T1000 (cell line): ENCODE measurements around the gene GMDS.

ENCODE experiments used
- DNase-seq: peaks from one replicate; lab custom pipeline; 2025; ENCODE audit warnings: mixed read lengths; lab: John Stamatoyannopoulos, UW

Gene GMDS

DNA sequence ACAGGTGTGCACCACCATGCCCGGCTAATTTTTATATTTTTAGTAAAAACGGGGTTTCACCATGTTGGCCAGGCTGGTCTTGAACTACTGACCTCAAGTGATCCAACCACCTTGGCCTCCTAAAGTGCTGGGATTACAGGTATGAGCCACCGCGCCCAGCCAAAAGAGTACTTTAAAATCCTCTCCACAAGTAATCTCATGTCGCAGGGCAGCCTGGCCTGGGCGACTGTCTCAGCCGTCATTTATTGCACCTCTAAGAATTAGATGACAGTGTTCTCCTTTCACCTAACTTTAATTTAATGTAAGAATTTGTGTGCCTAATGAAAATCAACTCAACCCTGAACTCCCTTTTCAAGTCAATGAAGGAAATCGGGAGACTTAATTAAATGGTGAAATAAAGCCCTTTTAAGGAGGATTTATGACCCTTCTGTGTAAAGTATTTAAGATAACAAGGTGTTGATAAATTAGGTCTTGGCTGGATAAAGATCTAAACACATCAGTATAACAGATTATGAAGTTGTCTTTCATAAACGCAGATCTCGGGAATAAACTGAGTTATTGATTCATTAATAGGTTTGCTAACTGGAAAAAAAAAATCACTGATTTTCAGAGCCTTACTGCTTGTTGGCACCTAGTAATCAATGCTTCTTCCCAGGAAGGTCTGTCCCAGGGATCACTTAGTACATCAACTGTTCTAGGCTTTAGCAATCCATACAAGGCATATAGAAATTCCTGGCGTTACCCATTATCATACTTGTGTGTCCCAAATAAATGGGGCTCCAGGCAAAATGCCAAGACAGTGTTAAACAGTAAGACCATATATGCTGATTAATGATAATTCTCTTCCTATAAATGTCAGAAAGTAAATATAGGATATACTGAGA is 209.3 kb downstream of the GMDS start:
- DNase-seq: no peak

DNA sequence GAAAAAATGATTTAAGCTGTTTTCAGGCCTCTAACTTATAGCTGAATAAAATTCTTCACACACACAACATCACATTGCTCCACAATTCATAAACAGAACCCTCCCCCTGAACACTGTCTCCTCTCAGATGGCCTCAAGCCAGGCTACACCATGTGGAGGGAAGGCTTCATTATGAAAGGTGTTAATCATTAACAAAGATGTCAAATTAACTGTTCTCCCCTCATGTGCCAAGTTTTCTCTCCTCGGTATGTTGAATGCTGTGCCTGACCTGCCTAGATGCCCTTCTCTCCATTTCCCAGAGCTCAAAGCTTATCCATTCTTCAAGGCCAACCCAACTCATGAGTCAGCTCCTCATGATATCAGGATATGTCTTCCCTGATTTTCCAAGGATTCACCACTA is 210.4 kb downstream of the GMDS start:
- DNase-seq: no peak

DNA sequence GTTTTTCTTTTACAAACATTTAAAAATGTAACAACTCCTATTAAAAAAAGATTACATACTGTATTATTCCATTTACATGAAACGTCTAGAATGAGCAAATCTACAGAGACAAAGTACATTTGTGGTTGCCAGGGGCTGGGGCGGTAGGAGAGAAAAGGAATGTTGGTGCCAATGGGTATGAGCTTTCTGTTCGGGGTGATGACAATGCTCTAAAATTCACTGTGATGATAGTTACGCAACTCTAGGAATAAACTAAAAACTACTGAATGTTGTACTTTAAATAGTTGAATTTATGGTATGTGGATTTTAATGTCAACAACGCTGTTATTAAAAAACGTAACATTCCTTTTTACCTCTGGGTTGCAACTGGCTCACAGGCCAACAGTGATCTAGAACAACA is 211.1 kb downstream of the GMDS start:
- DNase-seq: no peak

- DNase-seq: no peak
Measured at GRCh38 chr6:2033544-2033943, 211.9 kb downstream of the GMDS start.

DNA sequence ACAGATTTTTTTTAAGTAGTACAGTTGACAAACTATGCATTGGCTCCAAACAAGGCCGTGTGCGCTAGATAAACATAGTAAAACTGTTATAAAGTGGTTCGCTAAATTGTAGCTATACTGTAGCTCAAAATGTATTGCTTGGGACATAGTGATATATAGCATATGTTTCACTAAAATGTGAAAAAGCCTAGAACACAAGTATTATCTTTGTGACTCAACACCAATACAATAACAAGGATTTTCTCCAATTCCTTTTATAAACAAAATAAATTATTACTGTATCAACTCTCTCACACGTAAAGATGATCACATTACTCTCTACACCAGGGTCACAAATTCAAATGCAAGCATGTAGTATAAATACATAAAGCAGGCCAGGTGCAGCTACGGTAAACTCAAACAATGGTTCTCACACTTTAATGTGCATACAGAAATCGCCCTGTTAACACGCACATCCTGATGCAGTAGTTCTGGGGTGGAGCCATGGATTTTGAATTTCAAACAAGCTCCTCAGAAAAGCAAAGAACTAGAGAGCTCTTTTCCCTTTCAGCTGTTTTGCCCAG is 214.6 kb downstream of the GMDS start:
- no peak for DNase-seq

- no peak for DNase-seq
Measured at GRCh38 chr6:2029952-2030351, 215.5 kb downstream of the GMDS start.

GRCh38 chr6:2029130-2029794 is 216.1 kb downstream of the GMDS start:
- no peak for DNase-seq

- no peak for DNase-seq
Measured at GRCh38 chr6:2028457-2029038, 216.9 kb downstream of the GMDS start.

GRCh38 chr6:2026133-2026532 is 219.3 kb downstream of the GMDS start:
- no peak for DNase-seq

GRCh38 chr6:2021713-2022125 is 223.7 kb downstream of the GMDS start:
- no peak for DNase-seq

DNA sequence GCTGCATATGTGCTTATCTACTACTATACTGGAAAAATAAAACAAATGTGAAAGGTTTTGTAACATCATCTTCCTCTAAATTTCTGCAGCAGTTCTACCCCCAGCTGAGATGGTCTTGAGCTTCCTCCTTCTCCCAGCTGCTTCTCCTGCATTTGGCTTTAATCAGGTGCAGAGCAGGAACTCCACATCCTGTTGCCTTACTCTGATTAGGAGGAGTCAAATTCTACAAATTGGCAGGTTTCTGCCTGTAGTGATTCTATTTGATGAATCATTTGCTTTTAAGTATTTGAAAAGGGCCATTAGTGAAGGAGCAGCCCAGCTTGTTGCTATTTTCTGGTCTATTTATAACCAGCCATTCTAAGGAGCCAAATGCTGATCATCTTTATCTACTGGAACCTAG is 224.5 kb downstream of the GMDS start:
- no peak for DNase-seq

- no peak for DNase-seq
Measured at GRCh38 chr6:2019051-2019450, 226.4 kb downstream of the GMDS start.

DNA sequence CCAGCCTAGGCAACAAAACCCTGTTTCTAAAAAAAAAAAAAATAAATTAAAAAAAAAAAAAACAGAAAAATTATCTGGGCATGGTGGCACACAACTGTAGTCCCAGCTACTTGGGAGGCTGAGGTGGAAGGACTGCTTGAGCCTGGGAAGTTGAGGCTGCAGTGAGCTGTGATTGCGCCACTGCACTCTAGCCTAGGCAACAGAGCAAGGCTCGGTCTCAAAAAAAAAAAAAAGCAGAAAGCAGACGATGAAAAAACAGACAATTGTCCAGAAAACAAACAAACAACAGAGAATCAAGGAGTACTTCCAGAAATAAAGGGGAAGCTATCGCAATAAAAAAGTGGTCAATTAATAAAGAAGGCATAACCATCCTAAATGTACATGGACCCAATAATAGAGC is 229.4 kb downstream of the GMDS start:
- DNase-seq: no peak

GRCh38 chr6:2008383-2008976 is 236.9 kb downstream of the GMDS start:
- no peak for DNase-seq

- no peak for DNase-seq
Measured at GRCh38 chr6:2007165-2007564, 238.2 kb downstream of the GMDS start.

GRCh38 chr6:2004888-2005287 is 240.5 kb downstream of the GMDS start:
- DNase-seq: no peak

GRCh38 chr6:2000962-2001361 is 244.4 kb downstream of the GMDS start:
- DNase-seq: no peak

- no peak for DNase-seq
Measured at GRCh38 chr6:1997702-1998101, 247.7 kb downstream of the GMDS start.

- DNase-seq: no peak
Measured at GRCh38 chr6:1995636-1996035, 249.8 kb downstream of the GMDS start.

DNA sequence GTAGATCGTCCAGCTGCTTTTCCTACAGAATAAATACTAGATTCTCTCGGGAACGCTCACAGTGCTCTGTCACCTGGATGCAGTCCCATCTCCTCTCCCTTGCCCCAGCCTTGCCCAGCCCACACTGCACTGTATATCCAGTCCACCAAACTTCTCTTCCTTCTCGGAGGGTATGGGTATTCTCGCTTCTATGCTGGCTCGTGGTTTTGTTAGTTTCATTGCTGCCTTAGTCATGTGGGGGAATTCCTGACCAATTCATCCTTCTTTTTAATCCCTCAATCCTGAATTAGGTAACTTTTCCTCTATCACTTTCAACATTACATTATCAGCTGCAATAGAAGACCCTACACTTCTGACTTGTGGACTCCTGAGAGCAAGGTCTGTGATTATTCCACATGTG is 252.4 kb downstream of the GMDS start:
- DNase-seq: peak; percentile 12

DNA sequence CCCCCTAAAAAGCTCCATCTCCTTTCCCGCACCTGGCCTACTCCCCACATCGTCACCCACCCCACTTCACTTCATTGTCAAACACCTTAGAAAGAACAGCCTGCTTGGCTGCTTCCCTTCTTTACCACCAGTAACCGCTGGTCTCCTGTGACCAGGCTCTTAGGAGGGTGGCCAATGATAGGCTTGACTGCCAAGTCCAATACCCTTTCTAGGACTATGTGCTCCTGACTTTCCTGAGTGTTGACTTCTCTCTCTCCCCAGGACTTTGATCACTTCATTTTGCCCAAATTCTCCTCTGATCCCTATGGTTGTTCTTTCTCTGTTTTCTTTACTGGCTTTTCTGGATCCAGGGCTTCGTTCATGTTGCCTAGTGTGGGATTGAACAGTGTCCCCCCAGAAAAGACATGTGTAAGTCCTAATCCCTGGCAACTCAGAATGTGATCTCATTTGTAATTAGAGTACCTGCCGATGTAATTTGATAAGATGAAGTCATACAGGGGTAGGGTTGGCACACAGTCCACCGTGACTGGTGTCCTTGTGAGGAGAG is 254.0 kb downstream of the GMDS start:
- DNase-seq: no peak

DNA sequence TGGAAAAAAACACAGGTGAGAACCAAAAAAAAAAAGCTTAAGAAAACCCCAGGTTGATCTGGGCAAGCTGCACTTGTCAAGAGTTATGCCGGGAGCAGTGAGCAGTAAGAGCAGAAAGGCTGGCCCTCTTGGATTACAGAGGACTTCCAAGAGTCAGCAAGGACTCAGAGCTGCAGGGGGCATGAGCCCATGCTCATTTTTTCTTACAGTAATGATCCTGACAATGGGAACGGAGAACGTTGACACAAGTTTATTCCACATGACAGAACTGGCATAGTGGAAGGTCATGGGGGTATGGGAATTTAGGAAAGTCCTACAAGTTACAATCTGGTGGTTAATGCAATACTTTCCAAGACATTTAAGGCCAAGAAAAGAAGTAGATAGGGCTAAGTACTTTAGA is 256.6 kb downstream of the GMDS start:
- DNase-seq: no peak
